NCI-H2196 treated with DMSO at 0.1 percent for 48 hours (cell line): Measurements from ENCODE around the gene RPGRIP1.
A peak's percentile ranks its signal among the peaks of the same experiment; 100 is the strongest.
"Not testable (repeated sequence)": the region's sequence is repeated elsewhere in the genome, so short reads cannot be mapped to it uniquely, and the experiment has no call there.

ENCODE experiments used
- DNase-seq: peaks from one replicate; lab custom pipeline; 2025; ENCODE audit not compliant: unreplicated experiment; lab: John Stamatoyannopoulos, UW

Gene RPGRIP1

DNA sequence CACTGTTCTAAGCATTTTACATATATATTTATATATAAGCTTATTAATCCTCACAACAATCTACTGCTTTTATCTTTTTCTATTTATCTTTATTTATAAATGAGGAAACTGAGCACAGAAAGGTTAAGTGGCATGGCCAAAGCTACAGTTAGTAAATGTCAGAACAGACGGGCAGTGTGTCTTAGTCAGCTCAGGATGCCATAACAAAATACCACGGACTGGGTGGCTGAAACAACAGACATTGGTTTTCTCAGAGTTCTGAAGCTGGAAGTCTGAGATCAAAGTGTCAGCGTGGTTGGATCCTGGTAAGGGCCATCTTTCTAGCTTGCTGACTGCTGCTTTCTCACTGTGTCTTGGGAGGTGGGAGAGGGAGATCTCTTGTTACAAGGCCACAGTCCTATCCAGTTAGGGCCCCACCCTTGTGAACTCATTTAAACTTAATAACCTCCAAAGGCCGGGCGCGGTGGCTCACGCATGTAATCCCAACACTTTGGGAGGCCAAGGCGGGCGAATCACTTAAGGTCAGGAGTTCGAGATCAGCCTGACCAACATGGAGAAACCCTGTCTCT lies 19.8 kb downstream of the RPGRIP1 start:
- no peak for DNase-seq

DNA sequence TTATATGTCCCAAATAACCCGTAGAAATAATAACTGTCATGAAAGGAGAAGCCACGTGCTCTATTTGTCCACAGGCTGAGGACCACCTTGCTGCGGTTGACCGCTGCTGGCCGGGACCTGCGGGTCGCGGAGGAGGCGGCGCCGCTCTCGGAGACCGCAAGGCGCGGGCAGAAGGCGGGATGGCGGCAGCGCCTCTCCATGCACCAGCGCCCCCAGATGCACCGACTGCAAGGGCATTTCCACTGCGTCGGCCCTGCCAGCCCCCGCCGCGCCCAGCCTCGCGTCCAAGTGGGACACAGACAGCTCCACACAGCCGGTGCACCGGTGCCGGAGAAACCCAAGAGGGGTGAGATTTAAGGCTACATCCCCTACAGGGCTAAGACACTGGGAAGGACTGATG lies 21.0 kb downstream of the RPGRIP1 start:
- DNase-seq = no peak

DNA sequence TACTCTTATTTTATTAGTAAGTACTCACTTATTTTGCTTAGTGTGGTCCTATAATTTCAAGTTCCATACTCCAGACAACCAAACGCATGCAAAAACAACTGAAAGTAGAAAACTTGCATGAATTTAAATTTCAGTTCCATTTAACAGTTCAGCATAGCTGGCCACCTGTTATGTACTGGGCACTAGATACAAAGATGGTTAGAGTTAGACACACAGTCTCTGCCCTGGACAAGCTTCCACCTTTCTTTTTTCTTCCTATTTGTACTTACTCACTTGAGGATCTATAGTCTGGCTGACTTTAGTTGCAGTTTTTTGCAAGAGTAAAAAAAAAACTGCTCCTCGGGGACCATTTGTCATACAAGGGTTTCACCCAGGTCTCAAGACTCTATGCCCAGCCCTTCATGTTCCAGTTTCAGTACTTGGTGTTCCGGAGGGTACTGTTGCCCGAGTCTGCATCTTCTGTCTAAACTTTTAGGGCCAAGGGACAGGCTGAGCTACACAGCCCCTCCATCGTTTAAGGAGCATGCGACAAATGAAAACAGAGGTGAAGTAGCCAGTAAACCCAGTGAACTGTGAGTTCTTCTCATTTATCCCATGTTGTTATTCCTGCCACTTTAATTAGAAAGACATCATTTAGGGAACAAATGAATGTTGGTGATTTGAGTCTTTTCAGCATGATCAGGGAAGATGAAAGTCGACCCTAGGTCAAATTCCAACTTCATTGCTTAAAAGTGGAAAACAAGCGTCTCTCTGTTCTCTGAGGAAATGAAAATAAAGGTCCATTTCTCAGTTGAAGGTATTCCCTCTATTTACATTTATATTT lies 22.3 kb downstream of the RPGRIP1 start:
- DNase-seq = no peak

DNA sequence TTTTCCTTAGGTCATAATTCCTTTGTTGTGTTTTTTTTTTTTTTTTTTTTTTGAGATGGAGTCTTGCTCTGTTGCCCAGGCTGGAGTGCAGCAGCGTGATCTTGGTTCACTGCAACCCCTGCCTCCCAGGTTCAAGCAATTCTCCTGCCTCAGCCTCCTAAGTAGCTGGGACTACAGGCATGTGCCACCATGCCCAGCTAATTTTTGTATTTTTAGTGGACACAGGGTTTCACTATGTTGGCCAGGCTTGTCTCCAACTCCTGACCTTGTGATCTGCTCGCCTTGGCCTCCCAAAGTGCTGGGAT lies 22.9 kb downstream of the RPGRIP1 start:
- not testable (repeated sequence) for DNase-seq

DNA sequence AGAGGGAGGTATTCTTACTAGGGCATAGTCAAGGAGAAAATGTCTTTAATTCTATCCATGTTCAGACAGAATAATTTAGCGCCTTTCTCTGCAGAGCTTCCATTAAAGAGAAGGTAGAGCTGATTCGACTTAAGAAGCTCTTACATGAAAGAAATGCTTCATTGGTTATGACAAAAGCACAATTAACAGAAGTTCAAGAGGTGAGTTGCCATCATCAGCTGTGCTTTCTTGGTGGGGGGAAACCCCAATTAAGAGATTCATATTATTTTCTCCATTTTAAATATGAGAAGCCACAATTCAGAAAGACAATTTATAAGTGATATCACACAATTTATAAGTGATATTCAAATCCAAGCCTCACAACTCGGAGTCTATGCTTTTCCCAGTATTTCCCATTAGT lies 27.8 kb downstream of the RPGRIP1 start:
- DNase-seq = no peak

DNA sequence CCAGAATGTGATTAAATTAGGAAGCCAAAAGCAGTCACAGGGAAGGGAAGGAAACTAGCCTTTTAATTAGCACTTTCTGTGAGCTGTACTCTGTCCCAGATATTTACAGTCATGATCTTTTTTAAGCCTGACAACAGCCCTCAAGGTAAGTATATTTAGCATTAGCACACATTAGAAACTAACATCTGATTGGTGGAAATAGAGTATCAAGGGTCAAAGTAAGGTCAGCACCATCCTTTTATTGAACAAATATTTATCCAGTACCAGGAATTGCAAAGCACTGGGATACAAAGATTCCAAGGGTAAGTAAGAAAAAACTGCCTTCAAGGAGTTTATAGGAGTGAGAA lies 28.2 kb downstream of the RPGRIP1 start:
- no peak for DNase-seq

DNA sequence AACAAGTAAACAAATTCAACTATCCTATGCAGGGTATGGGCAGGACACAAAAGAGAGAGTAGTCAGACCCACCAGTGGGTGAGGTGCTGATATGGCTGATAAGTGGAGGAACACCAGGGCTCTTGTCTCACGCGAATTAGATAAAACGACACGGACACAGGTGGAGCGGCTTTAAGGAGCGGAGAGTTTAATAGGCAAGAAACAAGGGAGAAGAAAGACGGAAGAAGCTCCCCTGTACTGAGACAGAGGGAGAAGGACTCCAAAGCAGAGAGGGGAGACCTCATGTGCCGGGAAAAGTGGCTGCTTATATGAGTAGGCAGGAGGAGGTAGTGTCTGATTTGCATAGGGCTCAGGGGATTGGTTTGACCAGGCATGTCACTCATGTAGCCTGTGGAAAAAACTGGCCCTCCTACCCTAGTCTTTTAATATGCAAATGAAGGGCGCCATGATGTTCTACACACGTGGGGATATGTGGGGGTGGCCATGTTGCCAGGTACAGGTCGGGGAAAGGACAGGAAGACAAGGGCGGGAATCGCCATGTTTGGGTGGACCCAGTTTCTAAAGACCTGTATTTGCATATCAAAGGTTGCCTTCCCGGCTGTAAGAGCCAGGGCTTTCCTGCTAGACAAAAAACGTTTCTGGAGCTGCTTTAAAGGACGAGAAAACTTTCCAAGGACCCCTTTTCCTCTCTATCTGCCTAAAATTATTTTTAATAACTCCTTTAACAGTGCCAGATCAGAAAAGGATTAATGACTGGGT lies 28.8 kb downstream of the RPGRIP1 start:
- peak; percentile 90 for DNase-seq

DNA sequence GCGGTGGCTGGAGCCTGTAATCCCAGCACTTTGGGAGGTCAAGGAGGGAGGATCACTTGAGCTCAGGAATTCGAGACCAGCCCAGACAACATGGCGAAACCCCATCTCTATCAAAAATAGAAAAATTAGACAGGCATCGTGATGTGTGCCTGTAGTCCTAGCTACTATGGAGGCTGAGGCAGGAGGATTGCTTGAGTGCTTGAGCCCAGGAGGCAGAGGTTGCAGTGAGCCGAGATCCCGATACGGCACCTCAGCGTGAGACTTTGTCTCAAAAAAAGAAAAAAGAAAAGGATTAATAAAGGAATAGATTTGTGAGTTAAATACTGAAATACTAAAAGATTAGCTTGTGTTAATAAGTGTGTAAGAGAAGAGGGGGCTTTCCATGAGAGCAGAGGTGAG lies 29.4 kb downstream of the RPGRIP1 start:
- no peak for DNase-seq

DNA sequence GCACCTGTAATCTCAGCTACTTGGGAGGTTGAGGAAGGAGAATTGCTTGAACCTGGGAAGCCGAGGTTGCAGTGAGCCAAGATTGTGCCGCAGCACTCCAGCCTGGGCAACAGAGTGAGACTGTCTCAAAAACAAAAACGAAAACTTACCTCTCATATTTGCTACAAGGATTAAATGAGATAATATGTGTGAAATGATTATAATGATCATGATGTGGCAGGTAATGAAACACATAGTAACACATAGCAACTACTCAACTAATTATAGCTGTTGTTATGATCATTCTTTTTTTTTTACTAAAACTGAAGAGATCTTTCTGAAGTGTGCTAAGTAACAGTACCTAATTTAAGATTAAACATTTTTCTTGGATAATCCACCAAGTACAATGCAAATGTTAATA lies 30.1 kb downstream of the RPGRIP1 start:
- DNase-seq = no peak

DNA sequence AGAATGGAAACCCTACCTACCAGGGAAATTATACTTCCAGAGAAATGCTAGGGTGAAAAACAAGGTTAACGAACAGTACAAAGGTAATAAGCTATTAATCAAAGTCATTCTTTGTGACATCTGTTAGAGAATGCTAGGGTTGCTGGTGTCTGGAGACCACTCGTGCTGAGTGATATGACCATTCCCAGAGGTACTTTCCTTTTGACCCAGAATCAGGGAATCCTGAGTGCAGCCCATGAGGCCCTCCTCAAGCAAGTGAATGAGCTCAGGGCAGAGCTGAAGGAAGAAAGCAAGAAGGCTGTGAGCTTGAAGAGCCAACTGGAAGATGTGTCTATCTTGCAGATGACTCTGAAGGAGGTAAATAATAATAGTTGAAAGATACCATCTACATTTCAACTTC lies 31.7 kb downstream of the RPGRIP1 start:
- no peak for DNase-seq

DNA sequence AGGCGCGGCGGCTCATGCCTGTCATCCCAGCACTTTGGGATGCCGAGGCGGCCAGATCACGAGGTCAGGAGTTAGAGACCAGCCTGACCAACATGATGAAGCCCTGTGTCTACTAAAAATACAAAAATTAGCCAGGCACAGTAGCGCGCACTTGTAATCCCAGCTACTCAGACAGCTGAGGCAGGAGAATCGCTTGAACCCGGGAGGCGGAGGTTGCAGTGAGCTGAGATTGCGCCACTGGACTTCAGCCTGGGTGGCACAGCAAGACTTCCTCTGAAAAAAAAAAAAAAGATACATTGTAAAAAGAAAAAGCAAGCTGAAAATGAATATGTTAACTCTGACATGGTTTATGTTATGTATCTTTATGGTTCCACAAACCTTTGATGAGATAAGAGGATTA lies 33.6 kb downstream of the RPGRIP1 start:
- no peak for DNase-seq

DNA sequence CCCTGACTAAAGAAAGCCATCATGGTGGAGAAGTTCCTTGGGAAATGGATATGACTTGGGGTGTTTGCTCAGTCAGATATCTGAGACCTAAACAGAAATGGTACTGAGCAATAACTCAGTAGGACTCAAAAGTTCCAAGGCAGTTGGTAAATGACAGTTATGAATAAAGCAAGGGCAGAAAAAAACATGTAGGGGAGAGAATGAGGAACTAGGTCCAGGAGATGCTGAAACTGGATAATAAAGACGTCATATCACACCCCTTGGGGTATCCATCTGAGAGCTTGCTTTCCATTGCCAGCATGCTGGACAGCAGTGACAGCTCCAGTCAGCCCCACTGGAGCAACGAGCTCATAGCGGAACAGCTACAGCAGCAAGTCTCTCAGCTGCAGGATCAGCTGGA lies 37.5 kb downstream of the RPGRIP1 start:
- no peak for DNase-seq

DNA sequence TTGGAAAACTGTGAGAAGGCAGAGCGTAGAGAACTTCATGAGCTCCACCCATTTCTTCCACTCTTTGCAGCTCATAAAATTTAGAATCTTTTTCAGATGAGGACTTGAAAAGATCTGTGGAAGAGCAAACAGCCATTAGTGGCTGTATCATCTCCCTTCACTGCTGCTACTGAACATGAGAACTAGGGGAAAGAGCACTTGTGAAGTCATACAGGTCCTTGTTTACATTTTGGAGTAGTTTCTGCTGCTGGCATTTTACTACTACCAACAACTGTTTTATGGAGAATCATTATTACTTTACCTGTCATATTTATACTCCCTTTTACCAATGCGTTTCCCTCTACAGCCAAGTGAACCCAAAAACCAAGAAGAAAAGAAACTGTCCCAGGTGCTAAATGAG lies 41.0 kb downstream of the RPGRIP1 start:
- no peak for DNase-seq

DNA sequence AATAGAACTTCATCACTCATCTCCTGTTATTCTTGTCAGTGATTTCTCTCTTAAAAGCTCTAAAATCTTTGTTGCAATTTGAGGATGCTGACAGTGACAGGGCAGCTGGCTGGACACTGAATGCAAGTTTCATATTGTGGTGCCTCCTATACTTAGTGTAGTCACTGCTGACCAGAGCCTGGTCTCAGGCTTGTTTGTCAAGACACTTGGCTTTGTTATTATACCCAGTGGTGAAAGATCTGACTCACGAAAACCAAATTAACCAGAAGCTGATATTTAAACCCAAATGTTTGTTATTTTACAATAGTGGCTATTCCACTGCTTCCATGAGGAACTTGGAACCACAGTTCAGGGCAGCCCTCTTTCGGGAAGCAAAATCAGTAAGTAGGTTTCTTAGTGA lies 42.8 kb downstream of the RPGRIP1 start:
- no peak for DNase-seq

DNA sequence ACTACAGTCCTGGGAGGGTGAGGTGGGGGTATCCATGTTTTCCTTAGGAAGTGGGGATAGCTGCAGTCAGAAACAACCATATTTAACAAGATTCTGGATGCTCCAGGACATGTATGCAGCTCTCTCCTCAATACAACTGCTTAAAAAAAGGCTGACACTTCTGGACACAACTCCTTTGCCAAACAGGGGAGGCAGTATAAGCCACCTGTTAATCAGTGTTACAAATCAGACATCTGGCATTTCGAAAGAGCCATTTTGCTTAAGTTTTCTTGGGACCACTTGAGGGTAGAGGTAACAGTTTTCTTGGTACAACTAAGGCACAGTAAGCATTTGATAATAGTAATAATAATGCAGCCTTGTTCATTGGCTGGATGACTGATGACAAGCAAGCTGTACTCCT lies 47.1 kb downstream of the RPGRIP1 start:
- DNase-seq = no peak
